HCT116 (cell line): ENCODE measurements around the gene KIAA0930. TPM values are rescaled to one million over a fixed set of nuclear protein-coding genes. Genes with fewer than 3 reads are reported as not detected.

Source experiments
- ATAC-seq: fragments of 200-7000 bp; cut with Tn5 transposase; 2 replicates; pipeline ENCODE4 v1.9.1; 2020; ENCODE audit warnings: mild to moderate bottlenecking, moderate library complexity
- BruUV-seq: library from RNA; stranded (reverse); fragments of 400-500 nt; replicated peaks from 2 replicates; lab custom pipeline; 2021; lab: Mats Ljungman, UMichigan
- CTCF ChIA-PET: fragments of 300-600 bp; sonication (Branson Sonifier 250); formaldehyde crosslinking; loops from one replicate; lab custom pipeline; 2021; ENCODE audit warnings: antibody characterized with exemption; lab: Charles Lee
- POLR2A ChIA-PET: fragments of 300-600, 350-600 bp; sonication (Branson Sonifier 250); formaldehyde crosslinking; loops from one replicate; lab custom pipeline; 2021; ENCODE audit warnings: antibody characterized with exemption; lab: Charles Lee
- RAD21 ChIA-PET, 2 experiments: fragments of 300-600 bp; sonication (Branson Sonifier 250); formaldehyde crosslinking; loops; one replicate each; lab custom pipeline; 2023; ENCODE audit warnings: low total read pairs in 2 of 2; ENCODE audit not compliant: uncharacterized antibody in 2 of 2, unreplicated experiment in 2 of 2, low non-redundant PET in 1 of 2; lab: Charles Lee
- DNase-seq: peaks from one replicate; pipeline ENCODE4 v3.0.0-alpha.2; 2010; ENCODE audit warnings: low read depth, low spot score
- H2AFZ ChIP-seq: fragments of 200-600 bp; shearing (Covaris generic), sonication (generic); 2 replicates; pipeline ENCODE4 v1.6.1; 2017; ENCODE audit warnings: low read depth, mixed run types, mixed read lengths, antibody characterized with exemption, low read length; ENCODE audit not compliant: poor library complexity, severe bottlenecking
- H3K27ac ChIP-seq: 2 replicates; pipeline ENCODE4 v1.5.1; 2012; ENCODE audit warnings: low read depth, low read length
- H3K27me3 ChIP-seq: fragments of 200-600 bp; sonication (generic); 2 replicates; pipeline ENCODE4 v1.6.1; 2016; ENCODE audit warnings: mixed run types, low read length, mixed read lengths; ENCODE audit not compliant: insufficient read depth
- H3K36me3 ChIP-seq, 2 experiments: fragments of 200-500 bp in 1 of 2; fragments of 200-600 bp in 1 of 2; sonication (Bioruptor generic) in 1 of 2; sonication (generic) in 1 of 2; 2 replicates each; pipeline versions ENCODE4 v1.5.1 to v1.6.1; 2014 to 2016; ENCODE audit warnings: low read length in 2 of 2, inconsistent platforms in 1 of 2, mixed read lengths in 1 of 2, mixed run types in 1 of 2; ENCODE audit not compliant: insufficient read depth in 2 of 2, control insufficient read depth in 1 of 2
- H3K4me1 ChIP-seq, 2 experiments: fragments of 200-600 bp in 1 of 2; sonication (generic) in 1 of 2; 2 replicates each; pipeline versions ENCODE4 v1.5.1 to v1.6.1; 2012 to 2017; ENCODE audit warnings: low read length in 2 of 2, inconsistent platforms in 1 of 2, mild to moderate bottlenecking in 1 of 2, mixed read lengths in 1 of 2, mixed run types in 1 of 2, moderate library complexity in 1 of 2; ENCODE audit not compliant: insufficient read depth in 2 of 2, control insufficient read depth in 1 of 2
- H3K4me2 ChIP-seq: fragments of 200-600 bp; sonication (generic); 2 replicates; pipeline ENCODE4 v1.6.1; 2017; ENCODE audit warnings: mixed run types, low read length, mixed read lengths
- H3K4me3 ChIP-seq, 2 experiments: fragments of 200-600 bp in 1 of 2; sonication (generic) in 1 of 2; replicated peaks in 1 of 2; 2 replicates each; pipeline ENCODE4 v1.5.1; 2011 to 2016; ENCODE audit warnings: low read length in 2 of 2, control low read depth in 1 of 2, low read depth in 1 of 2, mild to moderate bottlenecking in 1 of 2, mixed read lengths in 1 of 2, mixed run types in 1 of 2
- H3K79me2 ChIP-seq: fragments of 200-600 bp; sonication (generic); 2 replicates; pipeline ENCODE4 v1.6.1; 2017; ENCODE audit warnings: mild to moderate bottlenecking, mixed run types, low read length, moderate library complexity, mixed read lengths; ENCODE audit not compliant: insufficient read depth
- H3K9ac ChIP-seq: fragments of 200-600 bp; sonication (generic); 2 replicates; pipeline ENCODE4 v1.6.1; 2016; ENCODE audit warnings: low read length, mixed read lengths
- H3K9me2 ChIP-seq: fragments of 200-600 bp; sonication (generic), shearing (Covaris generic); 2 replicates; pipeline ENCODE4 v1.6.1; 2017; ENCODE audit warnings: mixed run types, mild to moderate bottlenecking, moderate library complexity; ENCODE audit not compliant: insufficient read depth
- H3K9me3 ChIP-seq, 2 experiments: fragments of 200-500 bp in 1 of 2; fragments of 200-600 bp in 1 of 2; sonication (Bioruptor generic) in 1 of 2; sonication (generic) in 1 of 2; 2 replicates each; pipeline ENCODE4 v1.6.1; 2014 to 2017; ENCODE audit warnings: low read length in 2 of 2, mixed read lengths in 2 of 2, inconsistent platforms in 1 of 2, low read depth in 1 of 2, mild to moderate bottlenecking in 1 of 2, mixed run types in 1 of 2, moderate library complexity in 1 of 2; ENCODE audit not compliant: control insufficient read depth in 1 of 2, insufficient read depth in 1 of 2
- H4K20me1 ChIP-seq: fragments of 200-600 bp; sonication (generic), shearing (Covaris generic); 2 replicates; pipeline ENCODE4 v1.6.1; 2017; ENCODE audit warnings: mixed run types, mild to moderate bottlenecking, moderate library complexity; ENCODE audit not compliant: insufficient read depth
- CBX3 ChIP-seq: IDR thresholded peaks from 2 replicates; pipeline ENCODE4 v1.6.1; 2012; ENCODE audit warnings: low read depth
- CEBPB ChIP-seq: IDR thresholded peaks from 2 replicates; pipeline ENCODE4 v1.6.1; 2012; ENCODE audit warnings: low read depth
- EGR1 ChIP-seq: IDR thresholded peaks from 2 replicates; pipeline ENCODE4 v1.6.1; 2012; ENCODE audit warnings: low read depth
- ELF1 ChIP-seq: IDR thresholded peaks from 2 replicates; pipeline ENCODE4 v1.6.1; 2012; ENCODE audit warnings: low read depth, borderline replicate concordance
- EZH2 ChIP-seq: fragments of 200-600 bp; sonication (generic); IDR thresholded peaks from 2 replicates; pipeline ENCODE4 v1.6.1; 2017; ENCODE audit warnings: antibody characterized with exemption, mixed run types
- EZH2phosphoT487 ChIP-seq: fragments of 200-600 bp; IDR thresholded peaks from 2 replicates; pipeline ENCODE4 v1.6.1; 2018; ENCODE audit warnings: antibody characterized with exemption, borderline replicate concordance
- FOSL1 ChIP-seq: IDR thresholded peaks from 2 replicates; pipeline ENCODE4 v1.6.1; 2012; ENCODE audit warnings: low read depth
- JUND ChIP-seq: IDR thresholded peaks from 2 replicates; pipeline ENCODE4 v1.6.1; 2012
- POLR2A ChIP-seq: IDR thresholded peaks from 2 replicates; pipeline ENCODE4 v1.7.0; 2011; ENCODE audit warnings: borderline replicate concordance; ENCODE audit not compliant: insufficient read depth, insufficient read length; ENCODE audit errors: extremely low read depth
- POLR2AphosphoS5 ChIP-seq: IDR thresholded peaks from 2 replicates; pipeline ENCODE4 v1.6.1; 2011; ENCODE audit warnings: mild to moderate bottlenecking, low read depth, low read length, moderate library complexity
- RAD21 ChIP-seq: IDR thresholded peaks from 2 replicates; pipeline ENCODE4 v1.6.1; 2012; ENCODE audit warnings: low read depth, mild to moderate bottlenecking
- SIN3A ChIP-seq: IDR thresholded peaks from 2 replicates; pipeline ENCODE4 v1.6.1; 2012; ENCODE audit warnings: low read depth
- SP1 ChIP-seq: IDR thresholded peaks from 2 replicates; pipeline ENCODE4 v1.6.1; 2012; ENCODE audit warnings: low read depth
- YY1 ChIP-seq: IDR thresholded peaks from 2 replicates; pipeline ENCODE4 v1.6.1; 2011; ENCODE audit warnings: low read length, low read depth, moderate library complexity, mild to moderate bottlenecking; ENCODE audit not compliant: insufficient replicate concordance; ENCODE audit errors: extremely low read depth
- ZFX ChIP-seq: fragments of 450-650 bp; IDR thresholded peaks from 2 replicates; pipeline ENCODE4 v1.6.1; 2017
- ZNF274 ChIP-seq: fragments of 200-500 bp; sonication (Bioruptor generic); IDR thresholded peaks from 2 replicates; pipeline ENCODE4 v1.6.1; 2014; ENCODE audit warnings: mild to moderate bottlenecking, low read depth, low read length, inconsistent platforms
- intact Hi-C: fragments of 100-400 bp; cut with micrococcal nuclease; formaldehyde crosslinking; loops from 2 replicates; pipeline ENCODE4 v1.10.0; 2022
- total RNA-seq: library from RNA; stranded (reverse); gene quantifications from one replicate; pipeline ENCODE4 v1.2.1, GENCODE V29; 2021; ENCODE audit not compliant: unreplicated experiment

Gene KIAA0930
- total RNA-seq, 1 experiment from 2014 or later, result 60.9 TPM

GRCh38 chr22:45171830-45172229 lies 68.9 kb downstream of the KIAA0930 start (continued):
- TF ChIP-seq FOSL1, result no peak
- TF ChIP-seq EZH2, result no peak
- no peak for TF ChIP-seq EGR1
- no peak for TF ChIP-seq SP1
- no peak for TF ChIP-seq ZFX
- no peak for TF ChIP-seq SIN3A
- no peak for TF ChIP-seq CBX3
- TF ChIP-seq POLR2A, result no peak
- TF ChIP-seq YY1, result no peak
- TF ChIP-seq JUND, result no peak
- no peak for TF ChIP-seq CEBPB
- no peak for TF ChIP-seq ELF1
- TF ChIP-seq RAD21, result no peak

GRCh38 chr22:45169591-45170466 lies 70.9 kb downstream of the KIAA0930 start:
- POLR2A ChIA-PET, result no interaction called here
- H3K4me2 ChIP-seq, result no peak overlapping the region
- RAD21 ChIA-PET, result no interaction called here
- intact Hi-C loops, result no loop called here
- H3K4me3 ChIP-seq, result no peak overlapping the region
- H3K27ac ChIP-seq, result no peak overlapping the region
- no peak overlapping the region for H3K9ac ChIP-seq
- H3K79me2 ChIP-seq, result peaks cover 100% of the 10 kb centered on the region
- no peak for TF ChIP-seq EZH2phosphoT487
- TF ChIP-seq ZNF274, result no peak
- no peak for TF ChIP-seq POLR2AphosphoS5
- TF ChIP-seq ELF1, result no peak
- no peak for TF ChIP-seq FOSL1
- TF ChIP-seq POLR2A, result no peak
- peaks cover 65 to 69% of the 10 kb centered on the region in 2 experiments for H3K36me3 ChIP-seq
- no peak overlapping the region for H2AFZ ChIP-seq
- no peaks in the 10 kb centered on the region for H3K9me2 ChIP-seq
- peaks cover 16% of the 10 kb centered on the region; the same call in 1 of the 2 replicates for H4K20me1 ChIP-seq
- no peaks in the 10 kb centered on the region for H3K9me3 ChIP-seq
- CTCF ChIA-PET, result no interaction called here
- DNase-seq (no peak), ATAC-seq (no peak)
- no TSS peak for BruUV-seq
- H3K27me3 ChIP-seq, result no peaks in the 10 kb centered on the region
- H3K4me1 ChIP-seq, result peaks cover 8 to 10% of the 10 kb centered on the region in 2 experiments; a peak in 3 of 4 replicates
